PFSK-1 (cell line): ENCODE measurements around the gene HSPA12A.

Experiments used
- POLR2AphosphoS5 ChIP-seq: IDR thresholded peaks from 2 replicates; pipeline ENCODE4 v1.6.1; 2012; ENCODE audit warnings: low read depth, mild to moderate bottlenecking, control low read depth, low read length, moderate library complexity
- REST ChIP-seq, 2 experiments: IDR thresholded peaks; 2 replicates each; pipeline versions ENCODE4 v1.6.1 to v1.8.0; 2011 to 2012; ENCODE audit warnings: low read depth in 2 of 2, low read length in 2 of 2, control low read depth in 1 of 2, inconsistent platforms in 1 of 2, mild to moderate bottlenecking in 1 of 2, moderate library complexity in 1 of 2; ENCODE audit not compliant: insufficient read depth in 1 of 2

- TF ChIP-seq POLR2AphosphoS5: no peak
- TF ChIP-seq REST (IDR thresholded peaks at IDR 0.05; ENCODE audit: insufficient read depth in 1 of 2, low read depth in 2 of 2, low read length in 2 of 2): no peak
Measured at GRCh38 chr10:116728526-116729096, 13.8 kb downstream of the HSPA12A start.
